ENCODE measurements around the gene SPTLC3.

GRCh38 chr20:13113731-13114130, 105.0 kb downstream of the SPTLC3 start:
- TF ChIP-seq CTCF (IDR thresholded peaks at IDR 0.05): no peak
- no peak for TF ChIP-seq POLR2AphosphoS5 (IDR thresholded peaks at IDR 0.05; ENCODE audit: low read depth, low read length)
- no peak for TF ChIP-seq REST (IDR thresholded peaks at IDR 0.05; ENCODE audit: insufficient read depth in 1 of 2, low read depth in 2 of 2, low read length in 1 of 2)
- no peak for TF ChIP-seq SIN3A (IDR thresholded peaks at IDR 0.05; ENCODE audit: borderline replicate concordance, insufficient read depth, low read depth, low read length)
- TF ChIP-seq TCF7L2 (IDR thresholded peaks at IDR 0.05; ENCODE audit: low read depth, low read length): no peak
